Erythroblast (primary cell): ENCODE data around the gene POFUT2.

Experiments
- DNase-seq, 2 experiments: peaks; one replicate each; lab custom pipeline; 2025; lab: John Stamatoyannopoulos, UW
- GATA1 ChIP-seq: IDR thresholded peaks from 2 replicates; pipeline ENCODE4 v1.6.1; 2011; ENCODE audit warnings: low read depth, mild to moderate bottlenecking, control low read depth, low read length, moderate library complexity
- POLR2A ChIP-seq: IDR thresholded peaks from 2 replicates; pipeline ENCODE4 v1.6.1; 2011; ENCODE audit warnings: mild to moderate bottlenecking, low read length

Gene POFUT2

GRCh38 chr21:45226540-45227326 lies 61.0 kb downstream of the POFUT2 start:
- DNase-seq: no peak

DNA sequence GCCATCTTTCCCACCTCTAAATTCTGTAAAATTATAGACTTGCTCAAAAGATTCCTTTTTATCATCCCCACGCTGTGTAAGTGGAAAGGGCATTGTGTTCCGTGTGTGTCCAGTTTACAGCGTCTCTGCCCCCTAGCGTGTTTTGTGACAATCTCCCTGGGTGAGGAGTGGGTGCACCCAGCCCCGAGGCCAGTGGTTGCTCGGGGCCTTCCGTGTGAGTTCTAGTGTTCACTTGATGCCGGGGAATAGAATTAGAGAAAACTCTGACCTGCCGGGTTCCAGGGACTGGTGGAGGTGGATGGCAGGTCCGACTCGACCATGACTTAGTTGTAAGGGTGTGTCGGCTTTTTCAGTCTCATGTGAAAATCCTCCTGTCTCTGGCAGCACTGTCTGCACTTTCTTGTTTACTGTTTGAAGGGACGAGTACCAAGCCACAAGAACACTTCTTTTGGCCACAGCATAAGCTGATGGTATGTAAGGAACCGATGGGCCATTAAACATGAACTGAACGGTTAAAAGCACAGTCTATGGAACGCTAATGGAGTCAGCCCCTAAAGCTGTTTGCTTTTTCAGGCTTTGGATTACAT lies 61.9 kb downstream of the POFUT2 start:
- TF ChIP-seq GATA1 (no peak), POLR2A (no peak)
- DNase-seq: no peak

More at GRCh38 chr21:45226540-45227326, 61.0 kb downstream of the POFUT2 start:
- TF ChIP-seq POLR2A (no peak), GATA1 (no peak)

- no peak for DNase-seq
- no peak for TF ChIP-seq GATA1
- no peak for TF ChIP-seq POLR2A
Observed at GRCh38 chr21:45225041-45225740, 62.5 kb downstream of the POFUT2 start.

- DNase-seq: no peak
- TF ChIP-seq POLR2A (no peak), GATA1 (no peak)
Observed at GRCh38 chr21:45224189-45224938, 63.3 kb downstream of the POFUT2 start.

GRCh38 chr21:45223236-45224185 lies 64.2 kb downstream of the POFUT2 start:
- no peak for DNase-seq

DNA sequence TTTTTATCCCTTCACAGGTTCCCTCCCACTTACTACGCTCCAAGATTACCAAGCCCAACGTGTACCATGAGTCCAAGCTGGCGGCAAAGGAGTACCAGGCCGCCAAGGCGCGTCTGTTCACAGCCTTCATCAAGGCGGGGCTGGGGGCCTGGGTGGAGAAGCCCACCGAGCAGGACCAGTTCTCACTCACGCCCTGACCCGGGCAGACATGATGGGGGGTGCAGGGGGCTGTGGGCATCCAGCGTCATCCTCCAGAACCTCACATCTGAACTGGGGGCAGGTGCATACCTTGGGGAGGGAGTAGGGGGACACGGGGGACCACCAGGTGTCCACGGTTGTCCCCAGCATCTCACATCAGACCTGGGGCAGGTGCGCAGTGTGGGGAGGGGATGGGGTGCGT lies 65.7 kb downstream of the POFUT2 start:
- no peak for DNase-seq
- TF ChIP-seq POLR2A: no peak
- no peak for TF ChIP-seq GATA1

More at GRCh38 chr21:45223236-45224185, 64.2 kb downstream of the POFUT2 start:
- TF ChIP-seq GATA1 (no peak), POLR2A (no peak)

DNA sequence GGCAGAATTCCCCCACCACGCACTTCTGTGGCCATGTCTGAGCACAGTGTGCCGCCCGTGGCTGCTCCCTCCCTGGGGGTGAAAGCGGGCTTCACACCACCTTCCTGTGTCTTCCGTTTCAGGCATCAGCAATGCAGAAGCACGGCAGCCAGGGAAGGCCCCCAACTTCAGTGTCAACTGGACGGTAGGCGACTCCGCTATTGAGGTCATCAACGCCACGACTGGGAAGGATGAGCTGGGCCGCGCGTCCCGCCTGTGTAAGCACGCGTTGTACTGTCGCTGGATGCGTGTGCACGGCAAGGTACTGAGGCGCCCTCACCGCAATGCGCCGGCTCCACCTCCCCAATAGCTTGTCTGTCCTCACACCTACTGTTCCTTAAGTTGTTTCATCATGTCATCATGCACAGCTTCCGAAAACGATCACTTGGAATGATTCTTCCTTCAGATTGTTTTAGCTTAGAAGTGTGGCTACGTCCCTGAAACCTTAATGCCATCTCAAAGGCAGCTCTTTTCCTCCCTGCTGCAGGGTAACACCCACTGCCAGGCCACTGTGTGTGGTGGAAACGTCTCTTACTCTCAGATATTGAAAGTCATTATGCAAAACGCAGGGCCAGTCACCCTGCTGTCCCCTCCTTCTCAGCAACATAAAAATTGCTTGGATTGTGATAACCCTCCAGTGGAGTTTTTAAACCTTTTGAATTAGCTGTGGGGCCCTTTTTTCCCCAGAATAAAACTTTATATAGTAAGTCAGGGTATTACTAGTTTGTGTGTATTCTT lies 66.8 kb downstream of the POFUT2 start:
- TF ChIP-seq GATA1: no peak
- no peak for TF ChIP-seq POLR2A
- DNase-seq: no peak

- no peak for DNase-seq
- TF ChIP-seq GATA1 (no peak), POLR2A (no peak)
Observed at GRCh38 chr21:45220071-45220481, 67.6 kb downstream of the POFUT2 start.

GRCh38 chr21:45219517-45219916 lies 68.2 kb downstream of the POFUT2 start:
- no peak for DNase-seq
- TF ChIP-seq GATA1 (no peak), POLR2A (no peak)

GRCh38 chr21:45217010-45217409 lies 70.7 kb downstream of the POFUT2 start:
- no peak for DNase-seq
- TF ChIP-seq POLR2A (no peak), GATA1 (no peak)

DNA sequence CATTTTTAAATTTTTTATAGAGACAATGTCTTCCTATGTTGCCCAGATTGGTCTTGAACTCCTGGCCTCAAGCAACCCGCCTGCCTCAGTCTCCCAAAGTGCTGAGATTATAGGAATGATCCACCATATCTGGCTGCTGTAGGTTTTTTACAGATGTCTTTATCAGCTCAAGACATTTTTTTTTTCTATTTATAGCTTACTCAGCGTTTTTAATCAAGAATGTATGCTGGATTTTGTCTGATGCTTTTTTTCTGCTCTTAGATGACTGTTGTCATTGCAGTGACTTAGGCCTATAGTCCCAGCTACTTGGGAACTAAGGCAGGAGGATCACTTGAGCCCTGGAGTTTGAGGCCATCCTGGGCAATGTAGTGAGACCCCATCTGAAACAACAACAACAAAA lies 72.5 kb downstream of the POFUT2 start:
- no peak for DNase-seq
- TF ChIP-seq GATA1 (no peak), POLR2A (no peak)
